ENCODE results near the gene DRC3. TPM values are rescaled to one million over a fixed set of nuclear protein-coding genes. Genes with fewer than 3 reads are reported as not detected.

Gene DRC3
- total RNA-seq, 1 donor from 2014 or later, result 7.2 TPM

GRCh38 chr17:17943281-17943984 is 29.2 kb upstream of the DRC3 start:
- no peaks in the 10 kb centered on the region for H3K36me3 ChIP-seq
- no peak for DNase-seq (ENCODE audit: low spot score in 2 of 2)
- H3K27me3 ChIP-seq, result no peaks in the 10 kb centered on the region
- peak overlapping the region; percentile 43 to 72 for H3K27ac ChIP-seq
- peaks cover 5 to 29% of the 10 kb centered on the region in 2 donors for H3K4me1 ChIP-seq
- no peak overlapping the region for H3K4me3 ChIP-seq
- no peak for TF ChIP-seq CTCF (IDR thresholded peaks at IDR 0.05)
- H3K9me3 ChIP-seq, result no peaks in the 10 kb centered on the region
- intact Hi-C loops (cut with DNase I), result no loop called here

- H3K4me1 ChIP-seq, result peaks cover 5 to 29% of the 10 kb centered on the region in 2 donors
- intact Hi-C loops (cut with DNase I), result no loop called here
- H3K36me3 ChIP-seq, result no peaks in the 10 kb centered on the region
- no peak for DNase-seq (ENCODE audit: low spot score in 2 of 2)
- H3K9me3 ChIP-seq, result no peaks in the 10 kb centered on the region
- peak overlapping the region in 1 of 2 donors; percentile 72 for H3K27ac ChIP-seq
- no peaks in the 10 kb centered on the region for H3K27me3 ChIP-seq
- H3K4me3 ChIP-seq, result no peak overlapping the region
- TF ChIP-seq CTCF (IDR thresholded peaks at IDR 0.05), result no peak
Measured at GRCh38 chr17:17944242-17944641, 28.4 kb upstream of the DRC3 start.

- Histone ChIP-seq H3K4me3 (no peak overlapping the region), H3K4me1 (peaks cover 5 to 29% of the 10 kb centered on the region in 2 donors), H3K9me3 (no peaks in the 10 kb centered on the region), H3K36me3 (no peaks in the 10 kb centered on the region), H3K27ac (peak overlapping the region in 1 of 2 donors; percentile 72), H3K27me3 (no peaks in the 10 kb centered on the region)
- DNase-seq (ENCODE audit: low spot score in 2 of 2), result no peak
- intact Hi-C loops (cut with DNase I), result no loop called here
- no peak for TF ChIP-seq CTCF (IDR thresholded peaks at IDR 0.05)
Measured at GRCh38 chr17:17944743-17945142, 27.9 kb upstream of the DRC3 start.

GRCh38 chr17:17946093-17946492 is 26.6 kb upstream of the DRC3 start:
- no peak overlapping the region for H3K4me3 ChIP-seq
- no peaks in the 10 kb centered on the region for H3K27me3 ChIP-seq
- intact Hi-C loops (cut with DNase I), result no loop called here
- peaks cover 5 to 20% of the 10 kb centered on the region in 2 donors for H3K4me1 ChIP-seq
- H3K27ac ChIP-seq, result no peak overlapping the region
- no peaks in the 10 kb centered on the region for H3K36me3 ChIP-seq
- no peaks in the 10 kb centered on the region for H3K9me3 ChIP-seq
- no peak for TF ChIP-seq CTCF (IDR thresholded peaks at IDR 0.05)
- no peak for DNase-seq (ENCODE audit: low spot score in 2 of 2)

- Histone ChIP-seq H3K36me3 (no peaks in the 10 kb centered on the region), H3K27ac (no peak overlapping the region), H3K4me1 (peaks cover 5 to 17% of the 10 kb centered on the region in 2 donors), H3K9me3 (no peaks in the 10 kb centered on the region), H3K4me3 (no peak overlapping the region), H3K27me3 (no peaks in the 10 kb centered on the region)
- DNase-seq (ENCODE audit: low spot score in 2 of 2), result no peak
- intact Hi-C loops (cut with DNase I), result no loop called here
- TF ChIP-seq CTCF (IDR thresholded peaks at IDR 0.05), result no peak
Measured at GRCh38 chr17:17947309-17947708, 25.4 kb upstream of the DRC3 start.

Measured in ascending aorta (tissue), 2 donors.